Body of pancreas (tissue), 4 donors: ENCODE data around the gene DSCAM. TPM values are rescaled to one million over a fixed set of nuclear protein-coding genes. Genes with fewer than 3 reads are reported as not detected.

ENCODE experiments used
- ATAC-seq: fragments of 150-250 bp; one replicate; pipeline ENCODE4 v1.9.1; 2016
- DNase-seq, 4 donors: peaks; one replicate each; pipeline ENCODE4 v3.0.0-alpha.2; 2019
- H3K27ac ChIP-seq, 4 donors: fragments of 200-600 bp; sonication (generic); 1 replicate in 3 of 4; 2 replicates in 1 of 4; pipeline versions ENCODE4 v1.5.1 to v1.6.1; 2016 to 2019; ENCODE audit warnings: mild to moderate bottlenecking in 1 of 4, mixed read lengths in 1 of 4, moderate library complexity in 1 of 4
- H3K27me3 ChIP-seq, 2 donors: fragments of 200-600 bp; sonication (generic); one replicate each; pipeline ENCODE4 v1.6.0; 2016; ENCODE audit warnings: mild to moderate bottlenecking in 1 of 2
- H3K36me3 ChIP-seq, 2 donors: fragments of 200-600 bp; sonication (generic); replicated peaks in 1 of 2; 2 replicates each; pipeline ENCODE4 v1.5.1; 2016; ENCODE audit warnings: low read depth in 2 of 2; ENCODE audit not compliant: insufficient read depth in 1 of 2
- H3K4me1 ChIP-seq: fragments of 200-600 bp; sonication (generic); one replicate; pipeline ENCODE4 v1.6.0; 2016
- H3K4me3 ChIP-seq, 2 donors: fragments of 200-600 bp; sonication (generic); 1 replicate in 1 of 2; 2 replicates in 1 of 2; pipeline ENCODE4 v1.5.1; 2016 to 2019
- H3K9me3 ChIP-seq, 3 donors: fragments of 200-600 bp; sonication (generic); 1 replicate in 2 of 3; 2 replicates in 1 of 3; pipeline ENCODE4 v1.5.1; 2016
- CTCF ChIP-seq, 7 experiments: fragments of 450-650 bp in 4 of 7; fragments of 200-600 bp in 3 of 7; sonication (generic) in 3 of 7; IDR thresholded peaks; one replicate each; pipeline ENCODE4 v1.5.1; 2016 to 2019; ENCODE audit warnings: antibody characterized with exemption in 7 of 7
- POLR2A ChIP-seq, 3 donors: fragments of 450-650 bp; IDR thresholded peaks; one replicate each; pipeline ENCODE4 v1.6.1; 2016; ENCODE audit warnings: antibody characterized with exemption in 3 of 3, mild to moderate bottlenecking in 2 of 3
- WGBS, 2 donors: methylation state at CpG; one replicate each; pipeline ENCODE4 v1.1.5; 2017; 5-methylcytosine and 5-hydroxymethylcytosine counted together
- intact Hi-C: fragments of 100-400 bp; cut with DNase I; formaldehyde crosslinking; loops from one replicate; pipeline ENCODE4 v1.15.1; 2023
- total RNA-seq, 2 donors: library from RNA; depleted of rRNA; stranded (reverse); fragments of >200 nt; gene quantifications; one replicate each; pipeline ENCODE4 v1.1.0, GENCODE V29; 2016

The DSCAM gene
- total RNA-seq, 2 donors from 2014 or later = 0.26 TPM; not detected in 1

- ATAC-seq = no peak
- no peak for DNase-seq
- no peaks in the 10 kb centered on the region for H3K4me1 ChIP-seq
- H3K4me3 ChIP-seq = no peak overlapping the region
- H3K9me3 ChIP-seq = no peaks in the 10 kb centered on the region
- intact Hi-C loops = no loop called here
- H3K27ac ChIP-seq = no peak overlapping the region
- 59 to 63% methylated on average over 4 of the region's 4 CpGs for WGBS, 2 donors
- TF ChIP-seq POLR2A (IDR thresholded peaks at IDR 0.05) (no peak), CTCF (IDR thresholded peaks at IDR 0.05) (no peak)
- H3K27me3 ChIP-seq = no peaks in the 10 kb centered on the region
- no peaks in the 10 kb centered on the region for H3K36me3 ChIP-seq
Observed at GRCh38 chr21:40313260-40313659, 533.7 kb downstream of the DSCAM start.

DNA sequence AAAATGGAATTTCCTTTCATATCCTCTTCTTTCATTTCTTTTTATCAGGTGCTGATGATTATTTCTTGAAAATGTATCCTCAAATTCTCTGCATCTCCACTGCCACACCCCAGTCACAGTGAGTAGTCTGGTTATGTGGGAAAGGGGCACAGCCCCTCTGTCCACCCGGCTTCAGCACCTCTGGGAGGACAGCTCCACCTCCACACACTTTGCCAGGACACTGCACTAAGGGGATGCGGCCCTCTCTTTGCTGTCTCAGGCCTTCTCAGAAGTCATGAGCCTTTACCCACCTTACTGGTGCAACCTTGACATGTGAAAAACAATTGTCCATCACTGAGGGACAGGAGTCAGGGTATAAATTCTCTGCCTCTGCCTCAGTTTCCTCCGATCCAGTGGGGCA, 546.7 kb downstream of the DSCAM start:
- 39 to 55% methylated on average over 3 of the region's 3 CpGs for WGBS, 2 donors
- ATAC-seq = no peak

DNA sequence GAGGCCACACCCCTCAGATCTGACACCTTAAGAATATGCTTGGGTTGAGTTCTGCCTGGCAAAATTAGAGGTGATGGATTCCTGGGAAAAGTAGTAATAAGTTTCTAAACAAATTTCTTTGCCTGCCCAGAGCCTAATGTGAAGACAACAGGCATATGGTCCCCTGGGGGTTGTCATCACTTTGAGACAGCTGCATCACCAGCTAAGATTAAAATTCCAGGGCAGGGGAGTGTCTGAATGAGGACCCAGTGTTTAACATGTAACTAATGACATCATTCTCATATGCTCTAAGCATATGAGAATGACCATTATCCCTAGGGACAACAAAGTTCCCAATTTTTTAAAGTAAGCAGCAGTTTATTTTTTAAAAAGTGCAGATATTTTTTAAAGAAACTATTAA, 547.5 kb downstream of the DSCAM start:
- ATAC-seq = no peak
- no peaks in the 10 kb centered on the region for H3K4me1 ChIP-seq
- no peaks in the 10 kb centered on the region for H3K36me3 ChIP-seq
- intact Hi-C loops = no loop called here
- TF ChIP-seq POLR2A (IDR thresholded peaks at IDR 0.05) = no peak
- no peak for TF ChIP-seq CTCF (IDR thresholded peaks at IDR 0.05)
- no peaks in the 10 kb centered on the region for H3K9me3 ChIP-seq
- no peak overlapping the region for H3K27ac ChIP-seq
- no peak for DNase-seq
- no peaks in the 10 kb centered on the region for H3K27me3 ChIP-seq
- H3K4me3 ChIP-seq = no peak overlapping the region

More for the DNA sequence above, 546.7 kb downstream of the DSCAM start:
- Histone ChIP-seq H3K4me3 (no peak overlapping the region), H3K27ac (no peak overlapping the region), H3K4me1 (no peaks in the 10 kb centered on the region), H3K9me3 (no peaks in the 10 kb centered on the region), H3K27me3 (no peaks in the 10 kb centered on the region), H3K36me3 (no peaks in the 10 kb centered on the region)
- intact Hi-C loops = no loop called here
- DNase-seq = no peak
- TF ChIP-seq POLR2A (IDR thresholded peaks at IDR 0.05) = no peak
- no peak for TF ChIP-seq CTCF (IDR thresholded peaks at IDR 0.05)

DNA sequence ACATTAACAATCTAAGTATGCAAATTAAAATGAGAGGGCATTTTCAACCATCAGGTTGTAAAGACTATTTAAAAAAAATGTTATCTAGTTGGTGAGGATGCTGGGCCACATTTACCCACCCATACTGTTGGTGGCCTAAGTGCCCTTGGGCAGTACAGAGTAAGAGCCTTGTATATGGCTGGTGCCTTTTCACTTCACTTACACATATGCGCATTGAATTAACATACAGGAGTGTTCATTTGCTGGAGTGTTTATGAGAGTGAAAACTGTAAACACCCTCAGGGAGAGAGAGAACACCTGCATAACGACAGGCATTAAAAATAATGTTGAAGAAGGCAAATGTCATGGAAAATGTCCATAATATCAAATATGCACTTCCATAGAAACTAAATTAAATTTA, 552.6 kb downstream of the DSCAM start:
- Histone ChIP-seq H3K9me3 (no peaks in the 10 kb centered on the region), H3K36me3 (no peaks in the 10 kb centered on the region), H3K4me3 (no peak overlapping the region), H3K4me1 (no peaks in the 10 kb centered on the region), H3K27me3 (no peaks in the 10 kb centered on the region), H3K27ac (no peak overlapping the region)
- ATAC-seq (no peak), DNase-seq (no peak)
- TF ChIP-seq CTCF (IDR thresholded peaks at IDR 0.05) = no peak
- no peak for TF ChIP-seq POLR2A (IDR thresholded peaks at IDR 0.05)
- intact Hi-C loops = no loop called here
- WGBS, 2 donors = 60 to 67% methylated on average over 2 of the region's 2 CpGs

DNA sequence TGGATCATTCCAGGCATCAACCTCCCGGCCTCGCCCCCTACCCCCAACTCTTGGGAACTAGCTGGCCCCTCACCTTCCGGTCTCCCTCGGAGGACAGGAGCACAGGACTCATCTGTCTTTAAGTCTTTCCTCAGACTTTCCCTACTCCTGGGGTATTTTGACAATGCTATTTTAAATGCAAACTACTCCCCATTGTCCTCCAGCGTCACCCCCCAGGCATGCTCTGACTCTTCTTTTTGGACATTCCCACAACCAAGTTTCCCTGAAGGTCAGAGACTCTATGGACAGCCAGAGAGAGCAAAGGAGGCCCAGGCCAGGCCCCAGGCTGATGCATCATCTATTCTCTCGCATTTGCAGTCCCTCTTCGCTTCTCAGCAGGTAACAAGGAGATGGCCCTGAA, 555.4 kb downstream of the DSCAM start:
- no peak for DNase-seq
- Histone ChIP-seq H3K4me3 (no peak overlapping the region), H3K27ac (no peak overlapping the region), H3K27me3 (no peaks in the 10 kb centered on the region), H3K9me3 (no peaks in the 10 kb centered on the region), H3K36me3 (no peaks in the 10 kb centered on the region), H3K4me1 (no peaks in the 10 kb centered on the region)
- 63 to 79% methylated on average over 7 of the region's 7 CpGs for WGBS, 2 donors
- intact Hi-C loops = no loop called here
- ATAC-seq = no peak
- no peak for TF ChIP-seq CTCF (IDR thresholded peaks at IDR 0.05)
- TF ChIP-seq POLR2A (IDR thresholded peaks at IDR 0.05) = no peak
